BE2C (cell line): ENCODE data around the gene ATP8B4.

Experiments used
- DNase-seq: peaks from one replicate; pipeline ENCODE4 v3.0.0-alpha.2; 2020
- H3K27me3 ChIP-seq: fragments of 250-450 bp; sonication (Bioruptor Pico); 2 replicates; pipeline ENCODE4 v1.5.1; 2020; ENCODE audit warnings: mild to moderate bottlenecking
- H3K36me3 ChIP-seq: fragments of 250-450 bp; sonication (Bioruptor Pico); 2 replicates; pipeline ENCODE4 v1.5.1; 2020; ENCODE audit warnings: mild to moderate bottlenecking
- H3K4me1 ChIP-seq: fragments of 250-450 bp; sonication (Bioruptor Pico); 2 replicates; pipeline ENCODE4 v1.5.1; 2020
- H3K4me3 ChIP-seq: 2 replicates; pipeline ENCODE4 v1.5.1; 2011; ENCODE audit warnings: low read depth, low read length
- H3K9me3 ChIP-seq: fragments of 250-450 bp; sonication (Bioruptor Pico); 2 replicates; pipeline ENCODE4 v1.5.1; 2020
- TF ChIP-seq, protein P1 (sequence below): IDR thresholded peaks from 2 replicates; pipeline ENCODE4 v1.5.1; 2012; ENCODE audit warnings: mild to moderate bottlenecking, low read depth, low read length

The ATP8B4 gene

DNA sequence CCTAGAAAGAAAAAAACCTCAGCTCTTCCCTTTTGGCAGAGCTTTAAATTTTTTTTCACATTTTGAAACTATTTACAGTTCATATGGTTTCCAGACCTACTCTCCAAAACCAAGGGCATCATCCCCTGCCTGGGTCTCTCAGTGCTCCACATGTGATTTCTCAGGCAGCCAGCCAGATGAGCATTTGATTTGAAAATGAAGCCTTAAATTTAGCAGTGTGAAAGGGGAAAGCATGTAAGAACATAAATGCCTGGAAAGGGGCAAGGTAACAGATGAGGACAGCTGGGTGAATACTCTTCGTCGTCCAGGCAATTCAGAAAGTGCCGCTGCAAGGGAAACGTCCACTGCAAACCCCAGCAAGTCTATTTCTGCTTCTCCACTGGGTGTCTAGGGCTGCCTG, 94.8 kb downstream of the ATP8B4 start:
- H3K4me1 ChIP-seq: no peaks in the 10 kb centered on the region
- 0 out of 2 replicates have a peak, but pooled peaks cover 5% of the 10 kb centered on the region for H3K27me3 ChIP-seq
- H3K36me3 ChIP-seq: no peaks in the 10 kb centered on the region
- no peak overlapping the region for H3K4me3 ChIP-seq
- TF ChIP-seq, protein P1, sequence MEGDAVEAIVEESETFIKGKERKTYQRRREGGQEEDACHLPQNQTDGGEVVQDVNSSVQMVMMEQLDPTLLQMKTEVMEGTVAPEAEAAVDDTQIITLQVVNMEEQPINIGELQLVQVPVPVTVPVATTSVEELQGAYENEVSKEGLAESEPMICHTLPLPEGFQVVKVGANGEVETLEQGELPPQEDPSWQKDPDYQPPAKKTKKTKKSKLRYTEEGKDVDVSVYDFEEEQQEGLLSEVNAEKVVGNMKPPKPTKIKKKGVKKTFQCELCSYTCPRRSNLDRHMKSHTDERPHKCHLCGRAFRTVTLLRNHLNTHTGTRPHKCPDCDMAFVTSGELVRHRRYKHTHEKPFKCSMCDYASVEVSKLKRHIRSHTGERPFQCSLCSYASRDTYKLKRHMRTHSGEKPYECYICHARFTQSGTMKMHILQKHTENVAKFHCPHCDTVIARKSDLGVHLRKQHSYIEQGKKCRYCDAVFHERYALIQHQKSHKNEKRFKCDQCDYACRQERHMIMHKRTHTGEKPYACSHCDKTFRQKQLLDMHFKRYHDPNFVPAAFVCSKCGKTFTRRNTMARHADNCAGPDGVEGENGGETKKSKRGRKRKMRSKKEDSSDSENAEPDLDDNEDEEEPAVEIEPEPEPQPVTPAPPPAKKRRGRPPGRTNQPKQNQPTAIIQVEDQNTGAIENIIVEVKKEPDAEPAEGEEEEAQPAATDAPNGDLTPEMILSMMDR: no peak
- no peaks in the 10 kb centered on the region for H3K9me3 ChIP-seq
- DNase-seq: no peak

DNA sequence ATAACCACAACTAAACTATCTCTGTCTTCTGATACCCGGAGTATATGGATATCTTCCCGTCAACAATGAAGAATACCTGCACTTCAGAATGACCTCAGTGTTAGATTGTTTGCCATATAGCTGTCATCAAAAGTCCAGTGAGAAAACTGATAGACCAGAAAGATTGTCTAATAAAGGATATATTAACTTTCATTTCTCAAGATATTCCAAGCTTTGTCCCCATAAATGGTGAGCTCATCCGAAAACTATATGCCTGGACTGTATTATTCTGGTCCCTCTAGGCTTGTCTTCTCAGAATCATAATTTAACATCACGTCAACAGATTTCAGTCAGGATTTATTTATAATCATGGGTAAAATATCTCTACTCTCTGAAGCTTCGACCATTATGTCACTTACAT, 100.5 kb downstream of the ATP8B4 start:
- TF ChIP-seq, protein P1: no peak
- H3K9me3 ChIP-seq: no peaks in the 10 kb centered on the region
- H3K4me3 ChIP-seq: no peak overlapping the region
- no peak for DNase-seq
- no peaks in the 10 kb centered on the region for H3K4me1 ChIP-seq
- H3K36me3 ChIP-seq: no peaks in the 10 kb centered on the region
- no peaks in the 10 kb centered on the region for H3K27me3 ChIP-seq

DNA sequence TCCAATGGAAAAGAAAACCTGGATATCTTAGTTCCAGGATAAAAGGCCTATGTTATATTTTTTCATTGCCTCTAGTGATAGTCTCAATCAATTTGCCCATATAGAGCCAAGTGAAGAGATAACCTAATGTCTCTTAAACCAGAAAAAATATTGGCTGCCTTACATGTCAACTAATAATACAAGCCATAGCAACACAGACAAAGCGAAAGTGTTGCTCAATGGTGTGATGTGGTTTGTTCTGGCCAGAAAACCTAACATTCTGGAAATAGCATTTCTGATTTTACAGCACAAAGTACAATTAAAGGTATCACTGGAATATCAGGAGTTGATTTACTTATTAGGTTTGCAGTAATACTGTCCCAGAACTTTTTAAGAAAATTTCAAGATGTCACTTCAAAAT, 101.5 kb downstream of the ATP8B4 start:
- no peak for DNase-seq
- TF ChIP-seq, protein P1: no peak

DNA sequence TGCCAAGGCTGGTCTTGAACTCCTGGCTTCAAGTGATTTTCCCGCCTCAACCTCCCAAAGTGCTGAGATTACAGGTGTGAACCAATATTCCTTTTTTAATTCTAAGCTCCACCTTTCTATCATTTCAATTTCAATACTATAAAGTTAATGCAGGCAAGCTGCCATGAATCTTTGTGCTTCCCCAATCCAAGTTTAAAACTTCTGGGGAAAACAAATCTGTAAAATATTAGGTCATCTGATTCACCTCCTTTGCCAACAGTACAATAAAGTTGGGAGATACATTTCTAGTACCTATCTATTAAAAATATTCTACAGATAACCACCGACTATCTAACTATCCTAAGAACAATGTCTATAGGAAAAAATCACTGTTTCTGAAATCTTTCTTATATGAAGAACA, 102.1 kb downstream of the ATP8B4 start:
- Histone ChIP-seq H3K36me3 (no peaks in the 10 kb centered on the region), H3K27me3 (0 out of 2 replicates have a peak, but pooled peaks cover 4% of the 10 kb centered on the region), H3K4me1 (no peaks in the 10 kb centered on the region), H3K9me3 (no peaks in the 10 kb centered on the region), H3K4me3 (no peak overlapping the region)
- TF ChIP-seq, protein P1: no peak
- no peak for DNase-seq

More for the DNA sequence above, 101.5 kb downstream of the ATP8B4 start:
- Histone ChIP-seq H3K4me3 (no peak overlapping the region), H3K9me3 (no peaks in the 10 kb centered on the region), H3K27me3 (0 out of 2 replicates have a peak, but pooled peaks cover under 1% of the 10 kb centered on the region), H3K36me3 (no peaks in the 10 kb centered on the region), H3K4me1 (no peaks in the 10 kb centered on the region)

DNA sequence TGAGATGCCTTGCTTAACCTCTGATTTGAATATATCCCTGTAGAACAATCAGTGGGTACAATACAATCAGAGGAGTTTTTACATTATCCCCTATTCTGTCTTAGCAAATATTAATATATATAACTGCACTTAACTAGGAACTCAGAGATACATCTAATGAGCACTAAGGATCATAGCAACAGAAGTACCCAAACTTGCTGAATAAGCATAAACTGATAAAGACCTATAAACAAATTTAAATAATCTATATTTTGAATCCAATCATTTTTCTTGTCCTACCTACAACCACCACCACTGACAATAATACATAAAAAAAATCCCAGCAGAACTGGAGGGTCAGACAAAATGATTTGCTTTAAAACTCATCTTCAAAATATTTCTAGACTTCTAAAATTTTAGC, 106.2 kb downstream of the ATP8B4 start:
- no peaks in the 10 kb centered on the region for H3K9me3 ChIP-seq
- H3K36me3 ChIP-seq: no peaks in the 10 kb centered on the region
- no peak overlapping the region for H3K4me3 ChIP-seq
- TF ChIP-seq, protein P1: no peak
- peaks cover 4% of the 10 kb centered on the region; the same call in 1 of the 2 replicates for H3K27me3 ChIP-seq
- DNase-seq: no peak
- H3K4me1 ChIP-seq: no peaks in the 10 kb centered on the region

DNA sequence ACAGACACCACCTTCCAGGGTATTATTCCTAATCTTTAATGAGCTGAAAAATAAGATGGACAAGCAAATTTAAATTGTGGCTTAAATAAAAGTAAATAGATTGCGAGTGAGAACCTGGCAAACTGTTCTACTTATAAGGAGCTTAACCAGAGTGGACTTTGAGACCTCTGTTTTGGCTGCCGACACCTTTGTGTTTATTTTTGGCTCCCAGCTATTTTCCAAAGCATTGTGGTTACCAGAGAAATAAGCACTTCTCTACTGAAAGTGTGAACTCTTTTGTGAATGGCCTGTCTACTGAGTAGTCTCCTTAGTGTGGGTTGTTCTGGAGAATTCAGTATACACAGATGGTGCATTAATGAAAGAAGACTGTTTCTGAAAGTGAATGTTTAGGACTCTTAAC, 109.4 kb downstream of the ATP8B4 start:
- H3K4me1 ChIP-seq: no peaks in the 10 kb centered on the region
- H3K36me3 ChIP-seq: no peaks in the 10 kb centered on the region
- DNase-seq: no peak
- TF ChIP-seq, protein P1: no peak
- H3K9me3 ChIP-seq: no peaks in the 10 kb centered on the region
- no peak overlapping the region for H3K4me3 ChIP-seq
- H3K27me3 ChIP-seq: peaks cover 4% of the 10 kb centered on the region; the same call in 1 of the 2 replicates
